Measurements from ENCODE around the gene OAS3.

The OAS3 gene

DNA sequence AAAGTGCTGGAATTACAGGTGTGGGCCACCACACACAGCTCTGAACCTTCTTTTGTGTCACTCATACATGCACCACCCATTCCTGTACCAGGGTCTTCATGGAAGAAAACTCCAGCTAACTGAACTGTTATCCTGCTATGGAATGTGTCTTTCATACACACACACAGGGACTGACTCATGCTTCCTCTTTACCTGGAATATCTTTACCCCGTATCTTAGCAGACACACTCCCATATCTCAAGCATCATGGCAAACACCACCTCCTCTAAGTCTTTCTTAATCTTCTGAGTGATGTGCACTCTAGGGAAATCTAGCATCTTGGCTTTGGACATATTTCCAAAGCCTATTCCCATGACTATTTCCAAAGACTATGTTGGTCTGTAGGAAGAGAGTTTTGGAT is 83.2 kb downstream of the OAS3 start:
- no peak for DNase-seq
